ENCODE data around the gene ACOT9.

DNA sequence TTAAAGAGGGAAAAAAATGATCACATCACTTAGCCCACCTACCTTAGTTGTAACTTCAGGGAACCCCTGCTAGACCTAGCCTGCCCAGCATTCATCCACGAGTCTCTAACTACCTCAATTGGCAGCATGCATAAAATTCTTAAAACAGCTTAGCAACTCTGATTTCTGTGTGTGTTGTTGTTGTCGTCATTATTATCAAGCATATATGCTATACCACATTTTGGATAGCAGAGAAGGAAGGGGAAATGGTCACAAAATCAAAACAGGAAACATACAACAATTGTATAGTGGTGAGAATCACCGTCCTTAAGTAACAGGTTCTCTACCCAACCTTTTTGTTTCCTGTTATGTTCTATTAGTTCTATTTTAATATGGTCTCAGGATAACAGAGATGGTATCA, 2.7 kb upstream of the ACOT9 start:
- TF ChIP-seq, protein P1, sequence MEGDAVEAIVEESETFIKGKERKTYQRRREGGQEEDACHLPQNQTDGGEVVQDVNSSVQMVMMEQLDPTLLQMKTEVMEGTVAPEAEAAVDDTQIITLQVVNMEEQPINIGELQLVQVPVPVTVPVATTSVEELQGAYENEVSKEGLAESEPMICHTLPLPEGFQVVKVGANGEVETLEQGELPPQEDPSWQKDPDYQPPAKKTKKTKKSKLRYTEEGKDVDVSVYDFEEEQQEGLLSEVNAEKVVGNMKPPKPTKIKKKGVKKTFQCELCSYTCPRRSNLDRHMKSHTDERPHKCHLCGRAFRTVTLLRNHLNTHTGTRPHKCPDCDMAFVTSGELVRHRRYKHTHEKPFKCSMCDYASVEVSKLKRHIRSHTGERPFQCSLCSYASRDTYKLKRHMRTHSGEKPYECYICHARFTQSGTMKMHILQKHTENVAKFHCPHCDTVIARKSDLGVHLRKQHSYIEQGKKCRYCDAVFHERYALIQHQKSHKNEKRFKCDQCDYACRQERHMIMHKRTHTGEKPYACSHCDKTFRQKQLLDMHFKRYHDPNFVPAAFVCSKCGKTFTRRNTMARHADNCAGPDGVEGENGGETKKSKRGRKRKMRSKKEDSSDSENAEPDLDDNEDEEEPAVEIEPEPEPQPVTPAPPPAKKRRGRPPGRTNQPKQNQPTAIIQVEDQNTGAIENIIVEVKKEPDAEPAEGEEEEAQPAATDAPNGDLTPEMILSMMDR (IDR thresholded peaks at IDR 0.05) = no peak
- TF ChIP-seq, protein P2, sequence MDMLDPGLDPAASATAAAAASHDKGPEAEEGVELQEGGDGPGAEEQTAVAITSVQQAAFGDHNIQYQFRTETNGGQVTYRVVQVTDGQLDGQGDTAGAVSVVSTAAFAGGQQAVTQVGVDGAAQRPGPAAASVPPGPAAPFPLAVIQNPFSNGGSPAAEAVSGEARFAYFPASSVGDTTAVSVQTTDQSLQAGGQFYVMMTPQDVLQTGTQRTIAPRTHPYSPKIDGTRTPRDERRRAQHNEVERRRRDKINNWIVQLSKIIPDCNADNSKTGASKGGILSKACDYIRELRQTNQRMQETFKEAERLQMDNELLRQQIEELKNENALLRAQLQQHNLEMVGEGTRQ (IDR thresholded peaks at IDR 0.05) = no peak
- TF ChIP-seq, protein P3, sequence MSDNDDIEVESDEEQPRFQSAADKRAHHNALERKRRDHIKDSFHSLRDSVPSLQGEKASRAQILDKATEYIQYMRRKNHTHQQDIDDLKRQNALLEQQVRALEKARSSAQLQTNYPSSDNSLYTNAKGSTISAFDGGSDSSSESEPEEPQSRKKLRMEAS (IDR thresholded peaks at IDR 0.05) = no peak
- TF ChIP-seq EHF (CRISPR knock-in tag; IDR thresholded peaks at IDR 0.05) = no peak
- TF ChIP-seq BCL3 (IDR thresholded peaks at IDR 0.05) = no peak
- TF ChIP-seq POLR2A (IDR thresholded peaks at IDR 0.05; ENCODE audit: low read length) = no peak
- TF ChIP-seq RNF2 (IDR thresholded peaks at IDR 0.05; ENCODE audit: borderline replicate concordance, low read depth) = no peak
- no peak for TF ChIP-seq NFE2L2 (conservative IDR thresholded peaks at IDR 0.05; ENCODE audit: low read length)
- TF ChIP-seq RCOR1 (IDR thresholded peaks at IDR 0.05; ENCODE audit: low read depth, low read length) = no peak
- no peak for TF ChIP-seq MAZ (IDR thresholded peaks at IDR 0.05; ENCODE audit: borderline replicate concordance, low read depth, low read length)
- TF ChIP-seq, protein P4, sequence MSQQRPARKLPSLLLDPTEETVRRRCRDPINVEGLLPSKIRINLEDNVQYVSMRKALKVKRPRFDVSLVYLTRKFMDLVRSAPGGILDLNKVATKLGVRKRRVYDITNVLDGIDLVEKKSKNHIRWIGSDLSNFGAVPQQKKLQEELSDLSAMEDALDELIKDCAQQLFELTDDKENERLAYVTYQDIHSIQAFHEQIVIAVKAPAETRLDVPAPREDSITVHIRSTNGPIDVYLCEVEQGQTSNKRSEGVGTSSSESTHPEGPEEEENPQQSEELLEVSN (IDR thresholded peaks at IDR 0.05; ENCODE audit: borderline replicate concordance, low read depth) = no peak
